Mesendoderm (in vitro differentiated cells): ENCODE data around the gene TP53RK.

Source experiments
- DNase-seq: peaks from one replicate; pipeline ENCODE4 v3.0.0; 2013
- H2AK5ac ChIP-seq: 2 replicates; pipeline ENCODE4 v1.6.1; 2013; ENCODE audit warnings: low read length, inconsistent platforms
- H2BK120ac ChIP-seq: 2 replicates; pipeline ENCODE4 v1.6.1; 2013; ENCODE audit warnings: low read depth, mild to moderate bottlenecking, low read length, moderate library complexity, mixed read lengths
- H2BK15ac ChIP-seq: replicated peaks from 2 replicates; pipeline ENCODE4 v1.6.1; 2013; ENCODE audit warnings: low read depth, mild to moderate bottlenecking, moderate library complexity
- H2BK5ac ChIP-seq: 2 replicates; pipeline ENCODE4 v1.6.1; 2013; ENCODE audit warnings: low read length, inconsistent platforms
- H3K18ac ChIP-seq: 2 replicates; pipeline ENCODE4 v1.6.1; 2013; ENCODE audit warnings: mild to moderate bottlenecking, low read length, mixed read lengths
- H3K23ac ChIP-seq: one replicate; pipeline ENCODE4 v1.6.1; 2013; ENCODE audit warnings: low read length
- H3K27ac ChIP-seq: 2 replicates; pipeline ENCODE4 v1.5.1; 2013; ENCODE audit warnings: low read depth, mild to moderate bottlenecking, inconsistent platforms, low read length, moderate library complexity
- H3K27me3 ChIP-seq: 2 replicates; pipeline ENCODE4 v1.6.1; 2013; ENCODE audit warnings: low read length, control low read depth, mild to moderate bottlenecking, inconsistent platforms; ENCODE audit not compliant: insufficient read depth, poor library complexity
- H3K36me3 ChIP-seq: 2 replicates; pipeline ENCODE4 v1.6.1; 2013; ENCODE audit warnings: low read length, inconsistent platforms; ENCODE audit not compliant: control insufficient read depth, insufficient read depth
- H3K4ac ChIP-seq: one replicate; pipeline ENCODE4 v1.6.1; 2013; ENCODE audit warnings: low read depth, mild to moderate bottlenecking, low read length, moderate library complexity
- H3K4me1 ChIP-seq: 2 replicates; pipeline ENCODE4 v1.6.1; 2013; ENCODE audit warnings: low read depth, low read length, inconsistent platforms; ENCODE audit not compliant: control insufficient read depth
- H3K4me2 ChIP-seq: 2 replicates; pipeline ENCODE4 v1.6.1; 2013; ENCODE audit warnings: low read length
- H3K4me3 ChIP-seq: 2 replicates; pipeline ENCODE4 v1.5.1; 2013; ENCODE audit warnings: mild to moderate bottlenecking, low read length
- H3K56ac ChIP-seq: one replicate; pipeline ENCODE4 v1.6.1; 2013; ENCODE audit warnings: low read length
- H3K79me1 ChIP-seq: 2 replicates; pipeline ENCODE4 v1.6.1; 2013; ENCODE audit warnings: low read length, inconsistent platforms
- H3K79me2 ChIP-seq: 2 replicates; pipeline ENCODE4 v1.6.1; 2013; ENCODE audit warnings: mild to moderate bottlenecking, low read length; ENCODE audit not compliant: control insufficient read depth, insufficient read depth
- H3K9ac ChIP-seq: 2 replicates; pipeline ENCODE4 v1.6.1; 2013; ENCODE audit warnings: low read length, inconsistent platforms
- H4K5ac ChIP-seq: one replicate; pipeline ENCODE4 v1.6.1; 2013; ENCODE audit warnings: low read length
- H4K8ac ChIP-seq: one replicate; pipeline ENCODE4 v1.6.1; 2013; ENCODE audit warnings: low read depth, mild to moderate bottlenecking, control low read depth, low read length, moderate library complexity
- WGBS: extraction: QIAGEN DNeasy Blood & Tissue Kit; methylation state at CpG from one replicate; pipeline ENCODE4 v1.1.7; 2013; ENCODE audit warnings: low lambda C conversion rate, missing lambda C conversion rate; ENCODE audit not compliant: insufficient coverage; ENCODE audit errors: extremely low coverage; 5-methylcytosine and 5-hydroxymethylcytosine counted together

The TP53RK gene

DNA sequence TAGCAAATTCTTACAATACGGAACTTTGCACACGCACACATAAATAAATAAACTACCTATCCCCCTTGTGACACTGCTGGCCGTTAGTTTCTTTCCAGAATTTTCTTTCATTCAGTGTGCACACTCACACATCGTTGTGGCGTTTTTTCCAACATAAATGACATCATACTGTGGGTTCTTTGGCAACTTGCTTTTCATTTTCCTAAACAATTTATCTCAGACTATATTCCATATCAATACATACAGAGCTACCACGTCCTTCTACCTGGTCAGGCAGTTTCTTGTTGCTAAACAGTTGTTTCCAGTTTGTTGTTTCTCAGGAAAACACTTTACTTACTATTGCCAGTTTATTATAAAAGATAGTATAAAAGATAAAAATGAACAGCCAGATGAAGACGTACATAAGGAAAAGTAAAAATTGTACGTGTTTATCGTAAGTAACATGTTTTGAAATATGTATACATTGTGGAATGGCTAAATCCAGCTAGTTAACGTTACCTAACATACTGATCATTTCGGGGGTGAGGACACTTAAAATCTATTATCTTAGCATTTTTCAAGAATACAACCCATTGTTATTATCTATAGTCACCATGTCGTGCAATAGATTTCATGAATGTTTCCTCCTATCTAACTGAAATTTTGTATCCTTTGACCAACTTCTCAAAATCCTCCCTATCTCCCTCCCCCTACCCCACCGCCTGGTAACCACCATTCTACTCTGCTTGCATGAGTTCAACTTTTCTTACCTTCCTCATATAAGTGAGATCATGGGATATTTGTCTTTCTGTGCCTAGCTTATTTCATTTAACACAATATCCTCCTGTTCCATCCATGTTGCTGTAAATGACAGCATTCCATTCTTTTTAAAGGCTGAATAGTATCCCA lies 1.2 kb upstream of the TP53RK start:
- peak overlapping the region; percentile 45 for H3K56ac ChIP-seq
- no peak overlapping the region for H4K8ac ChIP-seq
- no peak for DNase-seq
- no peak overlapping the region for H3K4ac ChIP-seq
- no peak overlapping the region for H2AK5ac ChIP-seq
- H2BK120ac ChIP-seq: no peak overlapping the region
- H3K4me3 ChIP-seq: no peak overlapping the region
- peaks cover 24% of the 10 kb centered on the region for H3K79me2 ChIP-seq
- H2BK15ac ChIP-seq: no peak overlapping the region
- H4K5ac ChIP-seq: no peak overlapping the region
- H2BK5ac ChIP-seq: no peak overlapping the region
- H3K79me1 ChIP-seq: peaks cover 9% of the 10 kb centered on the region
- peaks cover 4% of the 10 kb centered on the region for H3K4me1 ChIP-seq
- H3K4me2 ChIP-seq: no peak overlapping the region
- no peak overlapping the region for H3K23ac ChIP-seq
- no peak overlapping the region for H3K27ac ChIP-seq
- no peak overlapping the region for H3K18ac ChIP-seq
- peak overlapping the region; percentile 47 for H3K9ac ChIP-seq
- no peaks in the 10 kb centered on the region for H3K27me3 ChIP-seq
- WGBS: 100% methylated on average over 3 of the region's 13 CpGs
- no peaks in the 10 kb centered on the region for H3K36me3 ChIP-seq

DNA sequence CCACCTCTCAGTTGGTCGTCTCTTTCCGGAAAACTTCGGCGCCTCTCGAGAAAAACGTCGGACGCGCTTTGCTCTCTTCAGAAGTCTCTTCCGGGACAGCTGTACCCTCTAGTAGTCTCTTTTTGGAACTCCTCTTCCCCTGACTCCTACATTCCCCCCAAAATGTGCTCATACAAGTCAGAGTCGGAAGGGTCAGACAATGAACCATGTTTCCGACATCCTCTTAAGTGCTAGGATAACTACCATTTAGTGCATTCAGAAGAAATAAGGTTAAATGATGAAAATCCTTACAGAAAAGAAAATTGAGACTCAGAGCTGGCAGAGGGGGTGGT lies 476 bp upstream of the TP53RK start:
- Histone ChIP-seq H2AK5ac (no peak overlapping the region), H4K5ac (peak overlapping the region; percentile 93), H3K79me2 (peaks cover 24% of the 10 kb centered on the region), H3K4ac (no peak overlapping the region), H3K56ac (peak overlapping the region; percentile 89), H3K9ac (peak overlapping the region; percentile 94), H3K27ac (peak overlapping the region; percentile 63), H3K18ac (no peak overlapping the region), H3K4me3 (peak overlapping the region; percentile 49), H3K27me3 (no peaks in the 10 kb centered on the region), H3K23ac (no peak overlapping the region), H2BK5ac (no peak overlapping the region), H3K4me2 (peak overlapping the region; percentile 81), H3K79me1 (peaks cover 10% of the 10 kb centered on the region), H4K8ac (no peak overlapping the region), H3K36me3 (no peaks in the 10 kb centered on the region), H2BK15ac (no peak overlapping the region), H3K4me1 (peaks cover 4% of the 10 kb centered on the region), H2BK120ac (no peak overlapping the region)
- no peak for DNase-seq
- no CpG with 5 or more reads among the region's 12 CpGs for WGBS

DNA sequence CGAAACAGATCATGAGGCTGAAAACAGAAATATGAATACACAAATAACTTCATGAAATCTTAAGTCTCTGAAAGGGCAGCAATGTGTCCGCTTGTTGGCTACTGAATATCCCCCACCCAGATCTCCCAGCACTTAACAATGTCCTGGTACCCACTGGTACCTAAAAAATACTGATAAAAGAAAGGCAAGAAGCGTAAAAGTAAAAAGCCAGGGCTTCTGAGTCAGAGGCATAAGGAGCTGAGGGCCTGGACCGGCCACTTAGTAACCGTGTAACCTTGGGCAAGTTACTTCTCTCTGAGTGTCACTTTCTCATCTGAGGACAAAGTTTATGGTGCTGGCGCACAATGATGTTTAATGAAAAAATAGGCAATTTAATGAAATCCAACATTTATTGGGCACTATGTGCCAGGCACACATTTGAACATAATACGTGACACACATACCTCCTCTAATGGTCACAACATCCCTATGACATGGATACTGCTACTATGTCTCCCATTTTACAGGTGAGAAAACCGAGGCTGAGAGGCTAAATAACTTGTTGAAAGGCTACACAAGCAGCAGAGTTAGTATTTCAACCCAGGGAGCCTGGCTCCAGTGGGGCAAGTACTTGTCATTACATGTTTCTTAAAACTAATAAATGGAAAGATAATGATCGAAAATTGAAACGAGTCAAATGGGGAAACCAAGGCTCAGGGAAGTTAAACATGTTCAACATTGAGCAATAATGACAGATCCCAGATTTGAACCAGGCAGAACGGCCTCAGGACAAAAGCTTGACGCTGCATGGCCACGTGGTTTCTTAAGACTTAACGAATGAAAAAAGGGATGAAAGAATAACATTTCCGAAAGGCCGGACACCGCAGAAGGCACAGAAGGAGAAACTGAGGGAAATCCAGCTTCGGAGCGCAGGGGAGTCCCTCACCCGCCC lies 828 bp downstream of the TP53RK start:
- Histone ChIP-seq H4K8ac (no peak overlapping the region), H3K4me3 (peak overlapping the region; percentile 98), H3K36me3 (no peaks in the 10 kb centered on the region), H3K23ac (no peak overlapping the region), H2AK5ac (peak overlapping the region; percentile 56), H2BK15ac (no peak overlapping the region), H3K79me1 (peaks cover 14% of the 10 kb centered on the region), H4K5ac (peak overlapping the region; percentile 24), H3K9ac (peak overlapping the region; percentile 96), H3K27me3 (no peaks in the 10 kb centered on the region), H3K4me1 (peaks cover 6% of the 10 kb centered on the region), H3K18ac (peak overlapping the region; percentile 94), H2BK5ac (no peak overlapping the region), H3K27ac (peak overlapping the region; percentile 100), H3K56ac (peak overlapping the region; percentile 97), H3K4ac (no peak overlapping the region), H2BK120ac (no peak overlapping the region), H3K4me2 (peak overlapping the region; percentile 96), H3K79me2 (peaks cover 26% of the 10 kb centered on the region)
- no CpG with 5 or more reads among the region's 20 CpGs for WGBS
- peak; percentile 60 for DNase-seq

DNA sequence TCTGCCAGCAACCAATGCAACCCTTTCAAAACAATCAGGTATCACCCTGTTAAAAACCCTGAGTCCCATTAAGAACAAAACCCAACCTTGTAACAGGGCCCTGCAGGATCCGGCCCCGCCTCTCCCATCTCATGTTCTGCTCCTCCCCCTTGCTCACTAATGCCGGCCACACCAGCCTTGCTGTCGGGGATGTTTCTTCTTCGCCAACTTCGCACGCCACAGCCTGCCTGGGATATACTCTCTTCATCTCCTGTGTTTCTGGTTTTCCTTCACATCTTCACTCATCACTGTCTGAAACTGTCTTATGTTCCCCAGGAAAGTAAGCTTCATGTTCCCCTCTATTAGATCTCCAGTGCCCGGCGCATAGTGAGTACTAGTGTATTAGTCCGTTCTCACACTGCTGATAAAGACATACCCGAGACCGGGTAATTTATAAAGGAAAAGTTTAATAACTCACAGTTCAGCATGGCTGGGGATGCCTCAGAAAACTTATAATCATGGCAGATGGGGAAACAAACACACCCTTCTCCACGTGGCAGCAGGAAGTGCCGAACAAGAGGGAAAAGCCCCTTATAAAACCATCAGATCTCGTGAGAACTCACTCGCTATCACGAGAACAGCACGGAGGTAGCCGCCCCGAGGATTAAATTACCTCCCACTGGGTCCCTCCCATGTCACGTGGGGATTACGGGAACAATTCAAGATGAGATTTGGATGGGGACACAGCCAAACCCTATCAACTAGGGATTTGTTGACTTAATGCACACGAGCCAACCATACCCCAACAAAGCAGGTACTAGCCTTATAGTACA lies 5.1 kb downstream of the TP53RK start:
- H3K36me3 ChIP-seq: peaks cover 2% of the 10 kb centered on the region
- peak overlapping the region; percentile 88 for H4K5ac ChIP-seq
- H3K18ac ChIP-seq: no peak overlapping the region
- H3K23ac ChIP-seq: no peak overlapping the region
- peak overlapping the region; percentile 87 for H3K4me3 ChIP-seq
- peak overlapping the region; percentile 99 for H3K4me2 ChIP-seq
- peak overlapping the region; percentile 33 for H3K27ac ChIP-seq
- H3K27me3 ChIP-seq: no peaks in the 10 kb centered on the region
- H3K4ac ChIP-seq: no peak overlapping the region
- peak overlapping the region; percentile 94 for H3K56ac ChIP-seq
- no peak overlapping the region for H2BK120ac ChIP-seq
- peak; percentile 93 for DNase-seq
- WGBS: no CpG with 5 or more reads among the region's 23 CpGs
- H3K9ac ChIP-seq: peak overlapping the region; percentile 88
- H3K79me2 ChIP-seq: peaks cover 30% of the 10 kb centered on the region
- no peak overlapping the region for H4K8ac ChIP-seq
- H3K4me1 ChIP-seq: peaks cover 9% of the 10 kb centered on the region
- H2BK15ac ChIP-seq: no peak overlapping the region
- H2BK5ac ChIP-seq: peak overlapping the region; percentile 81
- H3K79me1 ChIP-seq: peaks cover 30% of the 10 kb centered on the region
- H2AK5ac ChIP-seq: peak overlapping the region; percentile 94

DNA sequence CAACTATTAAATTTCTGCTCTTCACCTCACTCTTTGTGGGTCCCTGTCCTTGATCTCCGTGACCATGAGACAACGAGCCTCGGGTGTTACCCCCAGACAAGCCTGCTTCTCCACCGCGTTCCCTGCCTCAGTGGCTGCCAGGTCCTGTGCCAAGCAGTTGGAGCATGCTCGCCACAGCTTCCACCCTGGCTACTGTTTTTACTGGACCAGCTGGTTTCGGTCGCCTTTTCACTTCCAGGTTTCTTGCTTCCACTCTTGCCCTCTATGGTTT lies 5.6 kb downstream of the TP53RK start:
- peak overlapping the region; percentile 58 for H3K4me3 ChIP-seq

More for the DNA sequence above, 5.6 kb downstream of the TP53RK start:
- Histone ChIP-seq H3K4ac (no peak overlapping the region), H3K27me3 (no peaks in the 10 kb centered on the region), H3K36me3 (peaks cover 2% of the 10 kb centered on the region), H3K18ac (no peak overlapping the region), H3K4me1 (peaks cover 9% of the 10 kb centered on the region), H3K79me1 (peaks cover 30% of the 10 kb centered on the region), H4K8ac (no peak overlapping the region), H3K9ac (peak overlapping the region; percentile 78), H3K79me2 (peaks cover 28% of the 10 kb centered on the region), H3K23ac (no peak overlapping the region), H2BK120ac (no peak overlapping the region), H2BK15ac (no peak overlapping the region), H3K56ac (peak overlapping the region; percentile 83), H3K27ac (no peak overlapping the region), H4K5ac (no peak overlapping the region), H2AK5ac (no peak overlapping the region), H3K4me2 (peak overlapping the region; percentile 61), H2BK5ac (peak overlapping the region; percentile 5)
- no CpG with 5 or more reads among the region's 8 CpGs for WGBS
- no peak for DNase-seq
